Epithelial cell of proximal tubule (primary cell): Measurements from ENCODE around the gene USP3. TPM values are rescaled to one million over a fixed set of nuclear protein-coding genes. Genes with fewer than 3 reads are reported as not detected.

ENCODE experiments used
- DNase-seq: peaks from one replicate; pipeline ENCODE4 v3.0.0-alpha.2; 2011; ENCODE audit warnings: low read depth
- H3K4me3 ChIP-seq: 2 replicates; pipeline ENCODE4 v1.5.1; 2011; ENCODE audit warnings: low read depth, mild to moderate bottlenecking, low read length
- total RNA-seq: library from RNA; depleted of rRNA; stranded (reverse); fragments of >200 nt; gene quantifications from 2 replicates; pipeline ENCODE4 v1.2.3, GENCODE V29; 2015
- TF ChIP-seq, protein P1 (sequence below): conservative IDR thresholded peaks from 2 replicates; pipeline ENCODE4 v1.5.1; 2012; ENCODE audit warnings: low read depth, mild to moderate bottlenecking, low read length

USP3 gene
- total RNA-seq, 1 donor from 2014 or later, result 34.2 TPM

DNA sequence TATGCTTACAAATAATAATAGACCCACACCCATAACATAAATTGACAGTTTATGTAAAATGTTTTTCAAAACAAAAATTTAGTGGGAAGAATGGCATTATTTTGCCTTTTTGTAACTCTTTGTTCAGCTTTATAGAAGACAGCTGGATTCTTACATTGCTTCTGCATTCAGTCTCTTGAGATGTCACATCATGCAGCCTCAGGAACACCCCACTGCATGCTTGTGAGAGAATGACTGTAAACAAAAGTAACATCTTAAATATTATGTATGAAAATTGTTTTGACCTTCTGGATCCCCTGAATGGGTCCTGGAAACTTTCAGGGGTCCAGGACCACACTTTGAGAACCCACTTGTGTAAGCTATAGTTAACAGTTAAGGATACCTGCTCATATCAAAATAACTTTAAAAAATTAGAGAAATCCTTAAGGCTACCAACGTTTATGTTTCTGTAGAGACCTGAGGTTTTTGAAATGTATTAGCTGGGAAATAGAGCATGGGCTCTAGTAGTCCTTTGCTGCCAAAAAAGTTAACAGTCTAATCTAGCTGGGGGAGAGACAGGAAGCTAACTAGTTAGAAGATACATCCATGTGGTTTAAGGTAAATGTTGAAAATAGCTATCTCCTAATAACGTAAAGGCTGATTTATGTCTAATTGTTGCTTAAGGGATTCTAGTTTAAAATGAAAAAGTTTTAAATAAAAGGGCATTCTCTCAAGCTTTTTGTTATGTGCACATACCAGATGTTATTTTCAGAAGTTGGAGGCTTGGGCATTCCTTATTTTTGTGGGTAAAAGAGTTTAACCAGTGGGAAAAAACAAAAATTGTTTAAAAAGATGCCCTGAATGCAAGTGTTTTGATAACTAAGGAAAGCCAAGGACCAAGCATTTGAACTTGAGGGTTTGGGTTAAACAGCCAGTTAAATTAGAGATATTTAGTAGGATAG lies 3.8 kb downstream of the USP3 start:
- no peak overlapping the region for H3K4me3 ChIP-seq
- DNase-seq, result no peak
- TF ChIP-seq, protein P1, sequence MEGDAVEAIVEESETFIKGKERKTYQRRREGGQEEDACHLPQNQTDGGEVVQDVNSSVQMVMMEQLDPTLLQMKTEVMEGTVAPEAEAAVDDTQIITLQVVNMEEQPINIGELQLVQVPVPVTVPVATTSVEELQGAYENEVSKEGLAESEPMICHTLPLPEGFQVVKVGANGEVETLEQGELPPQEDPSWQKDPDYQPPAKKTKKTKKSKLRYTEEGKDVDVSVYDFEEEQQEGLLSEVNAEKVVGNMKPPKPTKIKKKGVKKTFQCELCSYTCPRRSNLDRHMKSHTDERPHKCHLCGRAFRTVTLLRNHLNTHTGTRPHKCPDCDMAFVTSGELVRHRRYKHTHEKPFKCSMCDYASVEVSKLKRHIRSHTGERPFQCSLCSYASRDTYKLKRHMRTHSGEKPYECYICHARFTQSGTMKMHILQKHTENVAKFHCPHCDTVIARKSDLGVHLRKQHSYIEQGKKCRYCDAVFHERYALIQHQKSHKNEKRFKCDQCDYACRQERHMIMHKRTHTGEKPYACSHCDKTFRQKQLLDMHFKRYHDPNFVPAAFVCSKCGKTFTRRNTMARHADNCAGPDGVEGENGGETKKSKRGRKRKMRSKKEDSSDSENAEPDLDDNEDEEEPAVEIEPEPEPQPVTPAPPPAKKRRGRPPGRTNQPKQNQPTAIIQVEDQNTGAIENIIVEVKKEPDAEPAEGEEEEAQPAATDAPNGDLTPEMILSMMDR, result no peak

DNA sequence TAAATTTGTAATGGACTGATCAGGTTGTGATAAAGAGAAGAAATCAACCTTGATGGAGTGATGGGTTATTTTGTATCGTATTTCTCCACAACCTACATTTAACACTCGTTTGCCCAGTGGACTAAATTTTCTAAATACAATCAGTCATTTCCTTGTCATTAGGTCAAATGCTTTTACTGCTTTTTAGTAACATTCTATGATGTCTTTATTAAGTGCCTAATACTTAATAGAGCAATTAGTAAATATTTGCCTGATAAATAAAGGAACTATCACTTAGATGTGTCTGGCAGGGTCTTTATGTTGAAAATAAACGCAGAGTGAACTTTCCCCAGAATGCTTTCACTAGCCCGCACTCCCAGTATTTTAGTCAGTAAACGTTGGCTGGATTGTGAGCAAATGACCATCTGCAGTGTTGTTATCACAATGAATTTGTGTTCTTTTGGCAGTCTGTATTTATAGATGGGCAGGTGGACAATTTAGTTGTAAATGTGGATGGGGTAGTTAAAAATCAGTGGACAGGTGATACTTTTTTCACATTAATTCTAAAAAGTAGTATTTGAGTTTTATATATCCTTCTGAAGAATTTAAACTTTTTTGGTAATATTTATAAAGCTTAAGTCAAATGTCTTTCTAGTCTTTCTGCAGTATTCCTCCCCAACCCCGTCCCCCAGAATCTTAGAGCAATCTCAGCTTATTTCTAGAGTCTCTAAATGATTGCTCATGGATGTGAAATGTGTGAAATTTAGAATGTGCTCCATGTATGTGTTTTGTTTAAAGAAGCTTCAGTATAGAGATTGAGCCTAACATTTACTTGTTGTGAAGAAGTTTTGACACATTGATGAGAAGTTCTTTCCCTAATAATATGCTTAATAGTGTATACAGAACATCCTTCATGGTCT lies 4.9 kb downstream of the USP3 start:
- DNase-seq, result no peak
- TF ChIP-seq, protein P1, result no peak
- no peak overlapping the region for H3K4me3 ChIP-seq

- DNase-seq, result no peak
- TF ChIP-seq, protein P1, result no peak
- peak overlapping the region; percentile 4 for H3K4me3 ChIP-seq
Measured at GRCh38 chr15:63509955-63510940, 5.9 kb downstream of the USP3 start.

- TF ChIP-seq, protein P1, result no peak
- no peak overlapping the region for H3K4me3 ChIP-seq
- DNase-seq, result no peak
Measured at GRCh38 chr15:63512148-63512547, 7.8 kb downstream of the USP3 start.

DNA sequence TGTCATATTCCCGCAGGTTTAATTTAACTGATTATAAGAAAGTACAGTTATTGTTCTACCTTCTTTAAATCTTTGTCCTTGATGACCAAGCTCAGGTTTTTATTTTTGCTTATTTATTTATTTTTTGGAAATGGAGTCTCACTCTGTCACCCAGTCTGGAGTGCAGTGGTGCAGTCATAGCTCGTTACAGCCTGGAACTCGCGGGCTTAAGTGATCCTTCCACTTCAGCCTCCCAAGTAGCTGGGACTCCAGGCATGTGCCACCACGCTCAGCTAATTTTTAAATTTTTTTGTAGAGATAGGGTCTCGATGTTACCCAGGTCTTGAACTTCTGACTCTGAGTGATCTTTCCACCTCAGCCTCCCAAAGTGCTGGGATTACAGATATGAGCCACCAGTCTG lies 8.9 kb downstream of the USP3 start:
- no peak for DNase-seq
- TF ChIP-seq, protein P1, result no peak
- H3K4me3 ChIP-seq, result no peak overlapping the region

DNA sequence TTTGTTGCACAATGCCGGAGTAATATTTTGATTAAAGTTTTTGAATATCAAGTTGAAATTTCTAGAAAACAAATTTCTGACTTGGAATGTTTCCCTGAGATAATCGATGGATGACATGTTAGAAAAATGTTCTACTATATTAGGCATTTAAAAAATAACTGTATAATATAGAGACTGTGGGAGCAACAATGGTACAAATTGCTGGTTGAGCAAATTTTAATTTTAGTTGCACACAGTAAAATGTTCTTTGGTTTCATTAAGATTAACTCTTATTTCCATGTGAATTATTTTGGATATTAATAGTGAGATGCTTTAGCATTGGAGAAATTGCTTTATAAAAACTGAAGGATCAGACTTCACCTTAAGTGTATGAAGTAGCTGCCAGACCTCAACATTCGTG lies 9.3 kb downstream of the USP3 start:
- TF ChIP-seq, protein P1, result no peak
- no peak for DNase-seq

More for the DNA sequence above, 9.3 kb downstream of the USP3 start:
- no peak overlapping the region for H3K4me3 ChIP-seq
